Measurements from ENCODE around the gene AKAP5.
A peak's percentile ranks its signal among the peaks of the same experiment; 100 is the strongest.

The AKAP5 gene, protein sequence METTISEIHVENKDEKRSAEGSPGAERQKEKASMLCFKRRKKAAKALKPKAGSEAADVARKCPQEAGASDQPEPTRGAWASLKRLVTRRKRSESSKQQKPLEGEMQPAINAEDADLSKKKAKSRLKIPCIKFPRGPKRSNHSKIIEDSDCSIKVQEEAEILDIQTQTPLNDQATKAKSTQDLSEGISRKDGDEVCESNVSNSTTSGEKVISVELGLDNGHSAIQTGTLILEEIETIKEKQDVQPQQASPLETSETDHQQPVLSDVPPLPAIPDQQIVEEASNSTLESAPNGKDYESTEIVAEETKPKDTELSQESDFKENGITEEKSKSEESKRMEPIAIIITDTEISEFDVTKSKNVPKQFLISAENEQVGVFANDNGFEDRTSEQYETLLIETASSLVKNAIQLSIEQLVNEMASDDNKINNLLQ

DNA sequence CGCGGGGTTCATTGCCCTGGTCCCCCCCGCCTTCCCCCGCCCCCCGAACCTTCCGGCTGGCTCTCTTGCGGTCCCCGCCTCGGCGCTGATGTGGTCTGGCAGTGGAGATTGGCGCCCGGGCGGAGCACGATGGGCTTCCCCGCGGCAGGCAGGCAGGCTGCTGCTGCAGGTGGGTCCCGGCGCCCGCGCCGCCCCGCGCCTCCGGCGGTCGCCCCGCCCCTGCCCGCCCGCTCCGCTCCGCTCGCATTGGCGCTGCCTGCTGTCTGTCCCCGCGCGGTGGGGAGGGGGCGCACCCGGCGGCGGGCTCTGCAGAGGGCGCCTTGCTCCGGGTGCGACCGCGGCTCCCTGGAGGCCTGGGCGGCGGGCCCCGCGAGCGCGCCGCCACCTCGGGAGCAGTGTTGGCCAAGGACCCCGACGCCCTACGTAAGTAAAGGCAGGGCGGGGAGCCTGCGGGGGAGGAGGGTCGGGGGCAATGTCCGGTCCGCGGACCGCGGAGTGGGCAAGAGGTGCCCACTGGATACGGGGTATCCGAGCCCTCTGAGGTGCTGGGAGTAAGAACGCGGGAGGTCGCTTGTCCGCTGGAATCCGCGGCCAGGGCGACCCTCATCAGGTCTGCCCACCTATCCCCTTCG is at the start of gene AKAP5:
AKAP5 (plus strand) TSS at position 309 of the 632 bp plus-strand sequence. CDS start 2,896 bp downstream, outside the sequence.
- DNase-seq (ENCODE audit: low read depth in 2 of 3, low spot score in 2 of 3): peak; percentile 17 to 36 (median 25)

DNA sequence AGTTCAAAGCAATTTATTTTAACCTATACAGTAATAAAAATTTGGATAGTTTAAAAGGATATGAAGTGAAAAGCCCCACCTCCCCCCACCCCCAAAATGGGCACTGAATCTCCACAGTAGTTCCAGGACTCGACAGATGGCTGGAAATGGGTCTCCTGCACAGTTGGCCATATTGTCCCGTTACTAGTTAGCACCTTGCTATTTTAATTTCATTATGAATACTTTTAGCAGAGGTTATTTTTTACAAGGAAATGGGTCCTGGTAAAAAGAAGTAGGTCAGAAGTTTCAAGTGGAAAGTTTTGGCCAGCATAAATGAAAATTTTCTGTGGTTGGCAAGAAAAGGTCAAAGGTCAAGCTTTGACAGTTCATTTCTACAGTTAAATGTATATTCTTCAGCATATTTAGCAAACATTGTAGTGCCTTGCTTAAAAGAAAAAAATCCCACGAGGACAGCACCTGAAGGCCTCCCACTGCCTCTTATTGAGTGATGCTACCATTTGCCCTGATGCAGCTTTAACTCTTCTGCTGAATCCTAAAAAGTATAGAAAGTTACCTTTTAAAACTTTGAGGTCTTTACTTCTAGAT is 48.9 kb upstream of the AKAP5 start:
- no peak for DNase-seq (ENCODE audit: low read depth in 2 of 3, low spot score in 2 of 3)

GRCh38 chr14:64417055-64417770 is 48.1 kb upstream of the AKAP5 start:
- no peak for DNase-seq (ENCODE audit: low read depth in 2 of 3, low spot score in 2 of 3)

DNA sequence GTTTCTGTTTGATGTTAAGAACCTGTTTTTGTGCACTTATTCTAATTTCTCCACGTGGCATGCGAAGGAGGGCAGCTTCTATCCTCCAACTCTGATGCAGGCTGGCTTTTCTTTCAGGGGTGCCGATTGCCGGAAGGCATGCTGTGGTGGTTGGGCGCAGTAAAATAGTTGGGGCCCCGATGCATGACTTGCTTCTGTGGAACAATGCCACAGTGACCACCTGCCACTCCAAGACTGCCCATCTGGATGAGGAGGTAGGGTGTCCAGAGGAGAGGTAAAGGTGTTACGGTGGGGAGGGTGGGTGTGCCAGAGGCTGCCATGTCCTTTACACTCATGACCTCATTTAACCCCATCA is 47.6 kb upstream of the AKAP5 start:
- DNase-seq (ENCODE audit: low read depth in 2 of 3, low spot score in 2 of 3): no peak

GRCh38 chr14:64419003-64419402 is 46.3 kb upstream of the AKAP5 start:
- no peak for DNase-seq (ENCODE audit: low read depth in 2 of 3, low spot score in 2 of 3)

- no peak for DNase-seq (ENCODE audit: low read depth in 2 of 3, low spot score in 2 of 3)
Observed at GRCh38 chr14:64421166-64421565, 44.1 kb upstream of the AKAP5 start.

GRCh38 chr14:64422005-64422404 is 43.3 kb upstream of the AKAP5 start:
- DNase-seq (ENCODE audit: low read depth in 2 of 3, low spot score in 2 of 3): no peak

- no peak for DNase-seq (ENCODE audit: low read depth in 2 of 3, low spot score in 2 of 3)
Observed at GRCh38 chr14:64422756-64423155, 42.5 kb upstream of the AKAP5 start.

GRCh38 chr14:64423987-64424386 is 41.3 kb upstream of the AKAP5 start:
- no peak for DNase-seq (ENCODE audit: low read depth in 2 of 3, low spot score in 2 of 3)

DNA sequence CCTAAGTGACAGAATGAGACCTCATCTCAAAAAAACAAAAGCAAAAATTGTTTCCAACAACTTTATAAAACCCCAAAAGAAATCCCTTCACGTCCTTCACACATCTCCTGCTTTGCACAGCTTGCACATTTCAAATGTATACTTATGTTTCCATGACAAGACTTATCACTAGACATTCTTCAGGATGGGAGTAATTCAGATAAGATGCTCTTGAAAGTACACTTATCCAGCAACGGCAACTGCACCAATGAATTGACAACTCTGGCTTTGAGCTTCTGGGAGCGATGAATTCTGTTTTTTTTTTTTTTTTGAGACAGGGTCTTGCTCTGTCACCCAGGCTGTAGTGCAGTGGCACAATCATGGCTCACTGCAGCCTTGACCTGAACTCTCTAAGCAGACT is 30.8 kb upstream of the AKAP5 start:
- DNase-seq (ENCODE audit: low read depth in 2 of 3, low spot score in 2 of 3): no peak

DNA sequence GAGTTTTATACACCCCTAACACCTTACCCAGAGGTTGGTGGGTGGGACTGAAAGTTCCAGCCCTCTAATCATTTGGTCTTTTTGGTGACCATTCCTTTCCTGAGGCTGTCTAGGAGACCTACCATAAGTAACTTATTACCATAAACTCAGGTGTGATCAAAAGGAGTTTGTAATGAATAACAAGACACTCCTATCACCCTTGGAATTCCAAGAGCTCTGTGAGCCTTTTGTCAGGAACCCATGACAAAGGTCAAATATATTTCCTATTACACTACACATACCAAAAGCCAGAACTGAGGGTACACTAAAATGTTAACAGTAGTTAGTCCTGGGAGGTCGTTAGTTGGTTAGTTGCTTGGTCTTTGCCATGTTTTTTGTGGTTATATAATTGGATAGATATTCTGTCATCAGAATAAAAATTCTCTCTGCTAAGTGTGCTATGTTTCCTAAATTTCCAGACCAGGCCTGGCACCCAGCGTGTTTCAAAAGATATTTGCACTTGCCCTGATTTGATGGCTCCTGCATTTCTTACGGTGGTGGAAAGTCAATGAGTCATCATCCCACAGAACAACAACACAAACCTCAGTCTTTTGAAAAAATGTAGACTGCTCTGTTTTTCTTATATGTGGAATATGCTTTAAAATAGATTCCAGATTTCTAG is 27.0 kb upstream of the AKAP5 start:
- DNase-seq (ENCODE audit: low read depth in 2 of 3, low spot score in 2 of 3): no peak

GRCh38 chr14:64439141-64439540 is 26.2 kb upstream of the AKAP5 start:
- DNase-seq (ENCODE audit: low read depth in 2 of 3, low spot score in 2 of 3): no peak

DNA sequence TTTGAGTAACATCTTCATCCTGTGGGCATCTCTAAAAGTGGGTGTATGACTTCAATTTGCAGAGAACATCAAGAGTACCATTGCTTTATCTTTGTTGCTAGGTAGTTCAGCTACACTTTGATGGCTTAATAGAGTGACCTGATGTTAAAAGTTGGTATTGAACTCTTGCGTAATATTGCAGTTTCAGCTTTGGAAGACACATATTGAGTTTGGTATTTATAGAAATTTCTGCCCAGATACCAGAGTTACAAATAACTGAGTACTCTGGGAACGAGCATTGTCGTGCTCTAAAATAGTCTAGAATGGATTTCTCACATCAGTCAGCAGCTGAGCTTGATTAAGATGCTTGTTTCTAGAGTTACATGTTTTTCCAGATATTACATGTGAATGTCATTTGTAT is 24.8 kb upstream of the AKAP5 start:
- no peak for DNase-seq (ENCODE audit: low read depth in 2 of 3, low spot score in 2 of 3)

DNA sequence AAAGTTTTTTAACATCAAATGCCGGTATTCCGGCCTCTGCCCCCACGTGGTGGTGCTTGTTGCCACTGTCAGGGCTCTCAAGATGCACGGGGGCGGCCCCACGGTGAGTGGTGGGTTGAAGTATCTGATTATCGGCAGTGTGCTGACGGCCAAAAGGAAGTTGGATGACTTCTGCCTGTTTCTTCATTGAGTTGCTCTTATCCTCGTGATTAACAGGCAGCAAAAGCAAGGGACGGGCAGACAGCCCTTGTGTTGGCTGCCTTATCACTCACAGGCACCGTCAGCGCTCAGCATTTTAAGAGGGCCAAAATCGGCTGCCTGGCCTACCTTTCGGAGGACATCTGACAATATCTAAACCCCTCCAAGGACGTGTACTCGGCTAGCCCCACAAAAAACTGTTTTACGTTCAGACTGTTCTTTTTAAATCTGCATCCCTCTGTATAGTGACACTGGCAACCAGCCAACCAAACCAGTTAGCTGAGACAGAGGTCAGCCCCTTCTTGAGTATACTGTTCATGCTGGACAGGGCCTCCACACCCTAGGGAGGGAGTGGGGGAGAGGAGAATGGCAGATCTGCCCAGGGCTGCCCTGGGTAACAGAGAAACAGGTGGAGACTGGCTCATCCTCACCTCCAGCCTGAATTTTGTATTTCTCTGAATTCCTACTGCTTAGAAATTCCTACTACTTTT is 22.9 kb upstream of the AKAP5 start:
- DNase-seq (ENCODE audit: low read depth in 2 of 3, low spot score in 2 of 3): no peak

DNA sequence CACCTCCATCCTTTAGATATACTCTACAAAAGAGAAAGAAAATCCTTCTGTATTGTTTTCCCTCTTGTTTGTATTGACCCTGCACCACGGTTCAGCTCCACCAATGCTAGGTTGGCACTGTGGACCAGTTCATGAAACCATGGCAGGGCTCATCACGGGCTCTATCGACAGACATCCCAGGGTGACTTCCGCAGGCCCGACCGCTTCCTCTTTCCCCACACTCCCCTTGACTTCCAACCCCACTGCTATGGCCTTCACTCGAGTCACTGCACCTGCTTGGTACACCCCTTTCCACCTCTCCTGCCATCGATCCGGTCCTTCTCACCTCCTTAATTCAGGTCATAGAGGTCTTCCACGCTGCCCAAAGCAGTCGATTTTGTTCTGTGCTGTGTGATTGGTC is 21.2 kb upstream of the AKAP5 start:
- no peak for DNase-seq (ENCODE audit: low read depth in 2 of 3, low spot score in 2 of 3)

DNA sequence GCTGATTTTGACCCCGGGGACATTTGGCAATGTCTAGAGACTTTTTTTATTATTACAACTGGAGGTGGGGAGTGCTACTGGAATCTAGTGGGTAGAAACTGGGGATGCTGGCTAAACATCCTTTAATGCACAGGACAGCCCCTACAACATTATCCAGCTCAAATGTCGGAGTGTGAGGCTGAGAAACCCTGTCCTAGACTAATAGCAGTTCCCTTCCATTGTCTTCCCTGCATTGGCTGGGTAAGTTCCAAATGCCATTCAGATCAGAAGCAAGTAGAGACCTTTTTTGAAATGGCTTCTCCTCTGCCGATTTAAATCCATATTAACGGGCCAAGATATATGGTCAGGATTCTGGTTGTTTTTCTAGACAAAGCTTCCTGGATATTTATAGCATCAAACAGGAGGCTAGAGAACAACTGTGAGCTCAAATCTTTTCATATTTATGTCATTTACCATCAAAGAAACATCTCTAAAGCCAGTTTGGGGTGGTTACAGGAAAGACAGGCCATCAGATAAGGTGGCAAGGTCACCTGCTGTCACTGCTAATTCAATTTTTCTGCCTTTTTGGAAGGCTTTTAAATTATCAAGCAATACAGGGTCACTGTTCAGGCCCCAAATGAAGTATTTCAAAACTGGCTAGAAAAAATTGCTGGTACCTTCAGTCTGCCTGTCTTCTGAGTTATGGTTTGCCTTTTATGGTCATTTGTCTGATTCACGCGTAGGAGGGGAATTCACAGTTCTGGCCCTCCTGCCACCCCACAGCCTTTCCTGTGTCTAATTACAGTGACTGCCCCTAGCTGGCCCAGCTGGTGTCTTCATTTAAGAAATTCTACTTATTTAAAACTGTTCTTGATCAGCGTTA is 20.1 kb upstream of the AKAP5 start:
- DNase-seq (ENCODE audit: low read depth in 2 of 3, low spot score in 2 of 3): no peak

DNA sequence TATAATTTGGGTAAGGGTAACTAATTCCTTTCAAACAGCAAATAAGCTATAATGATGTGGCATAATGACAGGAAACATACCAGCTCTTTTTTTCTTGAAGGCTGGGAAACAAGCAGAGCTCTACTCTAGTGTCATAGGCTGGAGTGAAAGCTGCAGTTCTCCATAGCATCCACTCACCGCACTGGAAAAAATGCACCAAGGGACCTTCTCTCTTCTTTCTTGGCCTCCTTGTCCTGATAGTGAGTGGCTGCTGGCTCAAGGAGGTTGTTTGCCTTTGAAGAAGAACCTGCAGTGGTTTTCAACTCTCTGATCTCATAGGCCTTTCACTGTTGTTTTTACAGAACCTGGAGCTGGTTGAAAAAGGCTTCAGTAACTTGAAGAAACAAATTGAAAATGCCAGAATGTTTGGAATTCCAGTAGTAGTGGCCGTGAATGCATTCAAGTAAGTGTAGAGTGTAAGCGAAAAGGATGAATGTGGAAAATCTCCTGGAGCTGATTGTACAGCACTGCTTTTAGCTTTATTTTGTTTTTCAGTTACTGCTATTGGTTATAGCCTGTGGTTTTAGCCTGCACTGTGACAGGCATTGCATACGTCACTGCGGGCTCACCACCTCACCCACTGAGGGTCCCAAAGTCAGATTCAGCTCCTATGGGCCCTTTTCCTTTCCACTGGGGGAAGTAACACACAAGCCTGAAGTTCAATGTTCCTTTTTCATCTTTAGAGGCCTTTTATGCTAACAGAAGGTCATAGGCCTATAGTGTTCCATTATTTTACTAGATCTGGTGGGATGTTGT is 17.2 kb upstream of the AKAP5 start:
- no peak for DNase-seq (ENCODE audit: low read depth in 2 of 3, low spot score in 2 of 3)

DNA sequence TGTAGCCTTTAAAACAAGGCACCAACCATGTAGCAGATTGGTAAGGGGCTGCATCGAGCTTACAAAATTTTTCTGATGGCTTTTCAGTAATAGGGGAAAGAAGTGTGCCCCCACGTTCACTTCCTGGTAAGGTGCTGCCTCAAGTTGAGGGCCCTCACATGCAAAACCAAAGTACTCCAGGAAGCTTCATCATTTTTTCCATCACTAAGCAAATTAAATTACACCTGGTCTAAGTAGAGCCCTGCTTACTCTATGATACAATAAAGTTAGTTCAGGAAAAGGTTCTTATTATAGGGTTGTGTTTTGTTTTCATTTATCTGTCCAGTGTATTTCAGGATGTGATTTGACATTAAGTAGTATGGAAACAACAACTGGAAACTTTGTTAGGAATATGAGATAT is 15.0 kb upstream of the AKAP5 start:
- no peak for DNase-seq (ENCODE audit: low read depth in 2 of 3, low spot score in 2 of 3)

GRCh38 chr14:64454671-64455070 is 10.6 kb upstream of the AKAP5 start:
- DNase-seq (ENCODE audit: low read depth in 2 of 3, low spot score in 2 of 3): no peak
